Measurements from ENCODE around the gene PCDH9. TPM values are rescaled to one million over a fixed set of nuclear protein-coding genes. Genes with fewer than 3 reads are reported as not detected.

Gene PCDH9
- total RNA-seq, 1 experiment from 2014 or later: 4.2 TPM

DNA sequence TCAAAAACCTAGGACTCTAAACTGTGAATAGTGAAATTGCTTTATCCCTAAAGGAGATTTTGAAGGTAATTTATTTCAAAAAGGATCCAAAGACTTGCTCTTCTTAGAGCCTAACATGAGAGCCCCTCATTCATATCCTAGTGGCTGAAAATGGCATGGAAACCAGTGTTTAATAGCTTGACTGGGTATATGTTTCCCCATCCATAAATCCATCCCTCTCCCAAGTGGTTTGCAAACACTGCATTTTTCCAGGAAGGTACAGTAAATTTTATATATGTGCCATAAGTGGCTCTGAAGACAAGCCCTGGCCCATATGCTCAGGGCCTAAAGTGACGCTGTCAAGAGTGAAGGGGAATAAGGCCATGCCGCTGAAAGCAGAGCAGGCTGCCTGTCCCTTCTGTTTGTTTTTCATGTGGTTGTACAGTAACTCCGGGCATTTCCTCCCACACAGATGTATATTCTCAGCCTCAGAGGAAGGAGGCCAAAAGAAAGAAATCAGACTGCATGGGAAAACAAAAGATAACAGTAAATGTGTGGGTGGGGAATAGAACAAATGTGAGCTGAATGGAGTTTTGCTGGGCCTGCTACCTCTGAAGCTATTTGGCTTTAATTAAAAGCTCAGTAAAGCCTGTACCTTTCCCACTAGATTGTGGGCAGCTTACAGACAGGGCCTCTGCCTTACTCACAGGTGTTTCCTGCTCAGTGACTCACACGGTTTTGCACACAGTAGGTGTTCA is 181.9 kb downstream of the PCDH9 start:
- Histone ChIP-seq H3K36me3 (ENCODE audit: control insufficient read depth, insufficient read depth, low read length) (no peaks in the 10 kb centered on the region), H3K27me3 (ENCODE audit: control insufficient read depth, insufficient read depth, low read length) (no peaks in the 10 kb centered on the region), H3K9me3 (ENCODE audit: control insufficient read depth, insufficient read depth, low read depth, low read length) (no peaks in the 10 kb centered on the region), H3K4me3 (ENCODE audit: low read depth in 2 of 2, low read length in 2 of 2) (no peak overlapping the region), H3K27ac (ENCODE audit: low read length) (no peak overlapping the region), H3K4me1 (ENCODE audit: control insufficient read depth, insufficient read depth, low read length) (no peaks in the 10 kb centered on the region)
- DNase-seq (ENCODE audit: low read depth, low spot score) (no peak), ATAC-seq (no peak)
- no TSS peak for BruUV-seq (replicated peaks)
- POLR2A ChIA-PET: no interaction called here
- CTCF ChIA-PET: no interaction called here
- in situ Hi-C loops (cut with HindIII; ENCODE audit: low pct_unique_long_range_greater_than_20kb, low sequenced_read_pairs): no loop called here
- no peak for TF ChIP-seq POLR2AphosphoS5 (IDR thresholded peaks at IDR 0.05; ENCODE audit: low read depth, low read length)
- no peak for TF ChIP-seq TCF7L2 (IDR thresholded peaks at IDR 0.05; ENCODE audit: low read depth, low read length)
- TF ChIP-seq CTCF (IDR thresholded peaks at IDR 0.05): no peak
- TF ChIP-seq SIN3A (IDR thresholded peaks at IDR 0.05; ENCODE audit: borderline replicate concordance, insufficient read depth, low read depth, low read length): no peak
- TF ChIP-seq, protein P1, sequence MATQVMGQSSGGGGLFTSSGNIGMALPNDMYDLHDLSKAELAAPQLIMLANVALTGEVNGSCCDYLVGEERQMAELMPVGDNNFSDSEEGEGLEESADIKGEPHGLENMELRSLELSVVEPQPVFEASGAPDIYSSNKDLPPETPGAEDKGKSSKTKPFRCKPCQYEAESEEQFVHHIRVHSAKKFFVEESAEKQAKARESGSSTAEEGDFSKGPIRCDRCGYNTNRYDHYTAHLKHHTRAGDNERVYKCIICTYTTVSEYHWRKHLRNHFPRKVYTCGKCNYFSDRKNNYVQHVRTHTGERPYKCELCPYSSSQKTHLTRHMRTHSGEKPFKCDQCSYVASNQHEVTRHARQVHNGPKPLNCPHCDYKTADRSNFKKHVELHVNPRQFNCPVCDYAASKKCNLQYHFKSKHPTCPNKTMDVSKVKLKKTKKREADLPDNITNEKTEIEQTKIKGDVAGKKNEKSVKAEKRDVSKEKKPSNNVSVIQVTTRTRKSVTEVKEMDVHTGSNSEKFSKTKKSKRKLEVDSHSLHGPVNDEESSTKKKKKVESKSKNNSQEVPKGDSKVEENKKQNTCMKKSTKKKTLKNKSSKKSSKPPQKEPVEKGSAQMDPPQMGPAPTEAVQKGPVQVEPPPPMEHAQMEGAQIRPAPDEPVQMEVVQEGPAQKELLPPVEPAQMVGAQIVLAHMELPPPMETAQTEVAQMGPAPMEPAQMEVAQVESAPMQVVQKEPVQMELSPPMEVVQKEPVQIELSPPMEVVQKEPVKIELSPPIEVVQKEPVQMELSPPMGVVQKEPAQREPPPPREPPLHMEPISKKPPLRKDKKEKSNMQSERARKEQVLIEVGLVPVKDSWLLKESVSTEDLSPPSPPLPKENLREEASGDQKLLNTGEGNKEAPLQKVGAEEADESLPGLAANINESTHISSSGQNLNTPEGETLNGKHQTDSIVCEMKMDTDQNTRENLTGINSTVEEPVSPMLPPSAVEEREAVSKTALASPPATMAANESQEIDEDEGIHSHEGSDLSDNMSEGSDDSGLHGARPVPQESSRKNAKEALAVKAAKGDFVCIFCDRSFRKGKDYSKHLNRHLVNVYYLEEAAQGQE (IDR thresholded peaks at IDR 0.05; ENCODE audit: insufficient read depth in 1 of 2, low read depth in 2 of 2, low read length in 1 of 2): no peak
- intact Hi-C loops (cut with micrococcal nuclease; ENCODE audit: unreplicated experiment): no loop called here

DNA sequence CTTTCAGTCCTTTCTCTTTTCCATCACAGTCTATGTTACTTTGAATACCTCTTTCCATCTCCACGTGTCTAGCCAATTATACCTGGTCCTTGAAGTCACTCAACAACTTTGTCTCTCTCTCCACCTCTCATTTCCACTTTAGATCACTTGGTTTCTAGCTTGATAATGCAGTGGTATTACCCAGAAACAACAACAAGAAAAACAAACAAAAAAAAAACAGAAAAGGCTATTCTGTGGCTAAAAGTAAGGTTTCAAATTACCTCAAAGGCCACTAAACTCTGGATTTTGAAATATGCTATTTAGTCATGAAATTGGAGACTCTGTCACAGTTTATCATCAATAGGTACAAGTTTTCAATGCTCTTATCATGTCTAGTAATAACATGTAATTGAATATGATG is 184.8 kb downstream of the PCDH9 start:
- Histone ChIP-seq H3K36me3 (ENCODE audit: control insufficient read depth, insufficient read depth, low read length) (no peaks in the 10 kb centered on the region), H3K27ac (ENCODE audit: low read length) (no peak overlapping the region), H3K4me1 (ENCODE audit: control insufficient read depth, insufficient read depth, low read length) (no peaks in the 10 kb centered on the region), H3K9me3 (ENCODE audit: control insufficient read depth, insufficient read depth, low read depth, low read length) (no peaks in the 10 kb centered on the region), H3K4me3 (ENCODE audit: low read depth in 2 of 2, low read length in 2 of 2) (no peak overlapping the region), H3K27me3 (ENCODE audit: control insufficient read depth, insufficient read depth, low read length) (no peaks in the 10 kb centered on the region)
- DNase-seq (ENCODE audit: low read depth, low spot score): no peak
- in situ Hi-C loops (cut with HindIII; ENCODE audit: low pct_unique_long_range_greater_than_20kb, low sequenced_read_pairs): no loop called here
- no peak for ATAC-seq
- intact Hi-C loops (cut with micrococcal nuclease; ENCODE audit: unreplicated experiment): no loop called here
- POLR2A ChIA-PET: no interaction called here
- TF ChIP-seq, protein P1 (IDR thresholded peaks at IDR 0.05; ENCODE audit: insufficient read depth in 1 of 2, low read depth in 2 of 2, low read length in 1 of 2): no peak
- TF ChIP-seq TCF7L2 (IDR thresholded peaks at IDR 0.05; ENCODE audit: low read depth, low read length): no peak
- TF ChIP-seq CTCF (IDR thresholded peaks at IDR 0.05): no peak
- BruUV-seq (replicated peaks): no TSS peak
- CTCF ChIA-PET: no interaction called here
